22Rv1 (cell line): Measurements from ENCODE around the gene TPM4.

Source experiments
- H3K27ac ChIP-seq: fragments of 450-650 bp; 2 replicates; pipeline ENCODE4 v1.5.1; 2017
- CTCF ChIP-seq: fragments of 450-650 bp; IDR thresholded peaks from 2 replicates; pipeline ENCODE4 v1.5.1; 2017; ENCODE audit warnings: mild to moderate bottlenecking
- ZFX ChIP-seq: fragments of 450-650 bp; IDR thresholded peaks from 2 replicates; pipeline ENCODE4 v1.6.1; 2017; ENCODE audit warnings: antibody characterized with exemption, borderline replicate concordance

The TPM4 gene

GRCh38 chr19:16144216-16144581 is 67.9 kb downstream of the TPM4 start:
- H3K27ac ChIP-seq: peak overlapping the region; percentile 57
- TF ChIP-seq CTCF: no peak
- TF ChIP-seq ZFX: no peak

- TF ChIP-seq CTCF: no peak
- TF ChIP-seq ZFX: no peak
- peak overlapping the region; percentile 57; the same call in 1 of the 2 replicates for H3K27ac ChIP-seq
Observed at GRCh38 chr19:16146112-16146511, 69.8 kb downstream of the TPM4 start.

GRCh38 chr19:16148443-16149229 is 72.3 kb downstream of the TPM4 start:
- no peak overlapping the region for H3K27ac ChIP-seq
- TF ChIP-seq CTCF (no peak), ZFX (no peak)
